ENCODE data around the gene CSKMT.
"Not testable (repeated sequence)": the region's sequence is repeated elsewhere in the genome, so short reads cannot be mapped to it uniquely, and the experiment has no call there.

CSKMT gene

DNA sequence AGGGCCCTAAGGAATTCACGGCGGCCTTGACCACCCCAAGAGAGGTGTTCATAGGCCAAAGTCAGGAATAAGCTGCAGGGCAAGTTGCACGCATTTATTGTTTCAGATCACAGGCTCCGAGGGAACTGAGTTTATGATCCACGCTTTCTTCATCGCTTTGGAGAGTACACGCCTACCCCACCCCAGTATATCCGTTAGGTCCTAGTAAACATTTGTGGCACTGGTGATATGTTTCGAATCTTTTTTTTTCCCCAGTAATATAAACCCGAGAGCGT is 19.5 kb upstream of the CSKMT start:
- Histone ChIP-seq H3K9ac (ENCODE audit: low read length in 5 of 5) (peak overlapping the region; percentile 94 to 99 (median 98)), H3K4me1 (ENCODE audit: control insufficient read depth in 5 of 5, insufficient read depth in 5 of 5, low read length in 5 of 5) (peaks cover 4 to 32% (median 26%) of the 10 kb centered on the region in 5 donors), H3K9me3 (ENCODE audit: control insufficient read depth in 5 of 5, low read length in 5 of 5) (no peaks in the 10 kb centered on the region), H3K27ac (ENCODE audit: low read depth, low read length) (peak overlapping the region; percentile 96), H3K27me3 (ENCODE audit: control insufficient read depth in 5 of 5, insufficient read depth in 4 of 5, low read length in 5 of 5) (no peaks in the 10 kb centered on the region), H3K36me3 (ENCODE audit: control insufficient read depth in 5 of 5, insufficient read depth in 5 of 5, low read length in 5 of 5) (peaks cover 0 to 43% (median 34%) of the 10 kb centered on the region in 5 donors), H3K4me3 (ENCODE audit: low read depth in 1 of 5, low read length in 5 of 5) (peak overlapping the region; percentile 87 to 95 (median 90))

DNA sequence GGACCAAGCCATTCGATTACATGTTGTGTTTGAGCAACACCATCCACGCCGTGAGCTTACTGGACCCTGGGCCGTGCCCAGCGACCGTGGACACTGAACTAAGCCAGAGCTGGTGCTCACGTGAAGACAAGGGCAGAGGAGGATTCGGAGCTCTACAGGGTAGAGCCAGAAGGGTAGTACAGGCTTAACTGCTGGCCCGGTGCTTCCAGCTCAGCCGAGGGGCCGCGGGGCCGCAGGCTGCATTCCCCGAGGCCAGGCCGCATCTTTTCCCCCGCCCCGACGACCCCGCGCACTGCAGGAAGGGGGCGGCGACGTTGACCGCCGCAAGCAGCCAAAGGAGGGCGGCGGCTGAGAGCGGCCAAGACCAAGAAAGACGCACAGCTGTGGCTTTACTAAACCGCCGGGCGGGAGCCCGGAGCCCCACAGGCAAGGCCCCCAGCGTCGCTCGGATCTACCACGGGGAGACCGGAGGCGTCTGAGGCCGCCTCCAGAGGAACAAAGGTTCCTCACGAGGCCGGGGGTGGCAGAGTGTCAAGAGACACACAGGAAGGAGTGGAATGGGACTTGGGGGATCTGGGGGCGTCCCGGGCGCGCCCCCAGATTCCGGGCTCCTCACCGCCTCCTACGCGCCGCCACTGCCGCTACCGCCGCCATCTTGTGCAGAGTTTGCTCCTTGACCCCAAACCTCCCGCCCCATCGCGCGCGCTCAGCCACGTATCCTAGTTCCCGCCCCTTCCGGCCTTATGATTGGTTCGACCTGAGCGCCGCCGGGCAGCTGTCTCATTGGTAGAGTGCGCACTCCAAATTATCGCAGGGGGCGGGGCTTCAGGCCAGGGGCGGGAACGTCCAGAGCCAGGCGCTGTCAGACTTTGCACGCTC is 18.9 kb upstream of the CSKMT start, which contains the start of gene GANAB:
Gene GANAB, minus strand, starts transcription at position 668 of the 879 bp plus-strand sequence. Its CDS starts 14 bp downstream, at position 654.
- Histone ChIP-seq H3K36me3 (ENCODE audit: control insufficient read depth in 5 of 5, insufficient read depth in 5 of 5, low read length in 5 of 5) (peaks cover 0 to 43% (median 34%) of the 10 kb centered on the region in 5 donors), H3K9me3 (ENCODE audit: control insufficient read depth in 5 of 5, low read length in 5 of 5) (no peaks in the 10 kb centered on the region), H3K9ac (ENCODE audit: low read length in 5 of 5) (peak within 1 kb of the TSS; percentile 94 to 99 (median 98)), H3K4me1 (ENCODE audit: control insufficient read depth in 5 of 5, insufficient read depth in 5 of 5, low read length in 5 of 5) (peaks cover 4 to 31% (median 23%) of the 10 kb centered on the region in 5 donors), H3K27ac (ENCODE audit: low read depth, low read length) (peak within 1 kb of the TSS; percentile 96), H3K27me3 (ENCODE audit: control insufficient read depth in 5 of 5, insufficient read depth in 4 of 5, low read length in 5 of 5) (no peaks in the 10 kb centered on the region), H3K4me3 (ENCODE audit: low read depth in 1 of 5, low read length in 5 of 5) (peak within 1 kb of the TSS; percentile 87 to 95 (median 90))

DNA sequence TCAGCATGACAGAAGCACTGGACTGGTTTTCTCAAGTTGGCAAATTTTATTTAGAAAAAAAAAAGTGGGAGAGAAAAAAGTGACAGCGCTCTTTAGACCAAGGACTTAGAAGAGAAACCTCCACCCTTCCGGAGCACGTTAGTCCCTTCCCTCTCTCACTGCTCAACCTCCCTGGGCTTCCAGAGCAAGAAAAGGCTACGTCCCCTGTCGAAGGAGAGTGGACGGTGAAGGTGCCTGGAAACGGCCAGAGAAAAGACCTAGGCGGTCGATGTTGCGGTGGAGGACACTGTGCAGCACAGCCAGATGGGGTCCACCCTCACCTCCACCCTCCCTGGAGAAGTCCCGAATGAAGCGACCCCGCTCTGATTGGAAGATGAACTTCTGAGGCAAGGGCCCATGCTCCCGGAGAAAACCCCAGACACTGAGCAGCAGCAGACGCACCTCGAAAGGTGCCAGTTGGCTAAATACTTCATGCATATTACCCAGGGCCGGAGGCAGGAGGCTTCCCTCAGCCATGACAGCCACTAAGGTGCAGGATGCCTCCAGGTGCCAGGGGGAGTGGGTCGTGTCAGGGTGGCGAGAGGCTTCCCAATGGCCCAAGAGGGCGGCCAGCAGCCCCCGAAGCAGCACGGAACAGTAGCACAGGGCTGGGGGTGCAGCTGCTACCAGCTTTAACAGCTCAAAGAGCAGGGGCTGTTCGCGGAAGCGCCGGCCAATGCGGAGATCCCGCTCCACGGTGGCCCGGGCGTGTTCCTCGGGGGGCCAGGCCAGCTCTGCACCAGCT is 18.1 kb upstream of the CSKMT start:
- peaks cover 0 to 43% (median 34%) of the 10 kb centered on the region in 5 donors for H3K36me3 ChIP-seq (ENCODE audit: control insufficient read depth in 5 of 5, insufficient read depth in 5 of 5, low read length in 5 of 5)
- peak overlapping the region in 3 of 5 donors; percentile 37 to 64 (median 48) for H3K9ac ChIP-seq (ENCODE audit: low read length in 5 of 5)
- H3K9me3 ChIP-seq (ENCODE audit: control insufficient read depth in 5 of 5, low read length in 5 of 5), result no peaks in the 10 kb centered on the region
- H3K27me3 ChIP-seq (ENCODE audit: control insufficient read depth in 5 of 5, insufficient read depth in 4 of 5, low read length in 5 of 5), result no peaks in the 10 kb centered on the region
- peaks cover 4 to 36% (median 29%) of the 10 kb centered on the region in 5 donors for H3K4me1 ChIP-seq (ENCODE audit: control insufficient read depth in 5 of 5, insufficient read depth in 5 of 5, low read length in 5 of 5)
- peak overlapping the region; percentile 96 for H3K27ac ChIP-seq (ENCODE audit: low read depth, low read length)
- peak overlapping the region in 3 of 5 donors; percentile 28 to 95 (median 53) for H3K4me3 ChIP-seq (ENCODE audit: low read depth in 1 of 5, low read length in 5 of 5)

DNA sequence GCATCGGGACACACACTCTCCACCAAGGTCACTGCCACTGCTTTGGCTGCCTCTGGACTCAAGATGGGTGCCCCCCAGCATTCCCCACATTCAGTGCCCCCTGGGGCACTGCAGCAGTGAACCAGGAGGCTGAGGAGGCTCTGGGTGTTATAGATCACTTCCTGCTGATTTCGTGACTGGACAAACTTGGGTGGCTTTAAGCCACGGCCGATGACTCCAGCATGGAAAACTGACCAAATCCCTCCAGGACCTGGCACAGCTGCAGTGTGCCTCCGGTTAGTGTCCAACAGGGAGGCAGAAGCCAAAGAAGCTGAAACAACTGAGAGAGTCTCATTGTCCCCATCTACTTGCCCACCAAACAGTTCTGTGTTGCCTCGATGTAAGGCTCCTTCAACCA is 17.5 kb upstream of the CSKMT start:
- H3K9ac ChIP-seq (ENCODE audit: low read length in 5 of 5), result peak overlapping the region in 1 of 5 donors; percentile 2
- no peaks in the 10 kb centered on the region for H3K27me3 ChIP-seq (ENCODE audit: control insufficient read depth in 5 of 5, insufficient read depth in 4 of 5, low read length in 5 of 5)
- H3K9me3 ChIP-seq (ENCODE audit: control insufficient read depth in 5 of 5, low read length in 5 of 5), result no peaks in the 10 kb centered on the region
- peaks cover 7 to 42% (median 34%) of the 10 kb centered on the region in 5 donors for H3K4me1 ChIP-seq (ENCODE audit: control insufficient read depth in 5 of 5, insufficient read depth in 5 of 5, low read length in 5 of 5)
- H3K4me3 ChIP-seq (ENCODE audit: low read depth in 1 of 5, low read length in 5 of 5), result no peak overlapping the region
- H3K27ac ChIP-seq (ENCODE audit: low read depth, low read length), result no peak overlapping the region
- H3K36me3 ChIP-seq (ENCODE audit: control insufficient read depth in 5 of 5, insufficient read depth in 5 of 5, low read length in 5 of 5), result peaks cover 0 to 41% (median 33%) of the 10 kb centered on the region in 5 donors

DNA sequence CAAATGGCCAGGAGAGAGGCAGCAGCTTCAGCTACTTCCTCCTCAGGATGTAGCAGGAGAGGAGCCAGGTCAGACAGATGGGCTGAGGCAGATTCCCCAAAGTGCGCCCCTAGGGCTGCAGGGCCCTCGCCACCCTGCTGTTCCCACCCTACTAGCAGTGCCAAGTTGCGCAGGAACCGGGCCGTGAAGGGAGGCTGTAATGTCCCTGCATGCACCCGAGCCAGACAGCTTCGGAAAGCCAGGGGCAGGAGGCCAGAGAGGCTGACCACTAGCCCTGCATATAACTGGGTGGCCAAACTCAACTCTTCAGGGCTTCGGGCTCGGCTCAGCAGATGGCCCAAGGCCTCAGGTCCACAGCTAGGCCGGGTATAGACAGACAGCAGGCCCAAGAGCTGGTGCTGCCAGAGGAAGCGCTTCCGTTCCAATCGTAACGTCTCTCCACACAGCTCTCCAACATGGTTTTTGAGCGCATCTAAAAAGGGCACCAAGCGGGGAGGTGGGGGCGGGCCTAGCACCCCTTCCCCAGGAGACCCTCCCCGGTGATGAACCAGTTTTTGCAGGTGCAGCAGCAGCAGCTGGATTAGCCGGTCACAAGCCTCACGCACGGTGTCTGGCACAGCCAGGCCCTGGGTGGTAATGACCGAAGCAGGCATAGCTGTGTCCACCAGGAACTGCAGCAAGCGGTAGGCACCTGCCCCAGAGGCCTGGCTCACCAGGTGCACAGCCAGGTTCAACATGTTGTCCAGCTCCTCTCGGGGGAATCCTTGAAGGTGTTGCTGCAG is 16.7 kb upstream of the CSKMT start:
- Histone ChIP-seq H3K9me3 (ENCODE audit: control insufficient read depth in 5 of 5, low read length in 5 of 5) (no peaks in the 10 kb centered on the region), H3K27ac (ENCODE audit: low read depth, low read length) (no peak overlapping the region), H3K9ac (ENCODE audit: low read length in 5 of 5) (no peak overlapping the region), H3K27me3 (ENCODE audit: control insufficient read depth in 5 of 5, insufficient read depth in 4 of 5, low read length in 5 of 5) (no peaks in the 10 kb centered on the region), H3K4me3 (ENCODE audit: low read depth in 1 of 5, low read length in 5 of 5) (no peak overlapping the region), H3K4me1 (ENCODE audit: control insufficient read depth in 5 of 5, insufficient read depth in 5 of 5, low read length in 5 of 5) (peaks cover 7 to 44% (median 39%) of the 10 kb centered on the region in 5 donors), H3K36me3 (ENCODE audit: control insufficient read depth in 5 of 5, insufficient read depth in 5 of 5, low read length in 5 of 5) (peaks cover 0 to 36% (median 29%) of the 10 kb centered on the region in 5 donors)

DNA sequence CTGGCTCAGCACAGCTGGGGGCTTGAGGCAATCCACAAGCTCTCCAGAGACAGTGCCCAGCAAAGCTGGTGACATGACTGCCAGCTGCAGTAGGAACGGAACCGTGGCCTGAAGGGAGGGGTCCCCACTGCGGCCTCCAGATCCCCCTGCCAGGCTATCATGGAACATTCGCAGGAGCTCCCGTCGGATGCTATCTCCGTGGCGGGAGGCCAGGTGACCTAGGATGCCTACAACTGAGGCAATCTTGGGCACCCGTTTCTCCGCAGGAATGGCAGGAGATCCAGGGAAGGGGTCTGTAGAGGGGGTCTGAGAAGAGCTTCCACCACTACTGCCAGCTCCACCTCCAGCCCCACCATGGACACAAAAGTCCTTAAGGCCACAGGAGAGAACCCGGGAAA is 16.1 kb upstream of the CSKMT start:
- Histone ChIP-seq H3K9ac (ENCODE audit: low read length in 5 of 5) (no peak overlapping the region), H3K4me3 (ENCODE audit: low read depth in 1 of 5, low read length in 5 of 5) (no peak overlapping the region), H3K27ac (ENCODE audit: low read depth, low read length) (no peak overlapping the region), H3K4me1 (ENCODE audit: control insufficient read depth in 5 of 5, insufficient read depth in 5 of 5, low read length in 5 of 5) (peaks cover 7 to 44% (median 39%) of the 10 kb centered on the region in 5 donors), H3K9me3 (ENCODE audit: control insufficient read depth in 5 of 5, low read length in 5 of 5) (no peaks in the 10 kb centered on the region), H3K27me3 (ENCODE audit: control insufficient read depth in 5 of 5, insufficient read depth in 4 of 5, low read length in 5 of 5) (no peaks in the 10 kb centered on the region), H3K36me3 (ENCODE audit: control insufficient read depth in 5 of 5, insufficient read depth in 5 of 5, low read length in 5 of 5) (peaks cover 0 to 32% (median 28%) of the 10 kb centered on the region in 5 donors)

DNA sequence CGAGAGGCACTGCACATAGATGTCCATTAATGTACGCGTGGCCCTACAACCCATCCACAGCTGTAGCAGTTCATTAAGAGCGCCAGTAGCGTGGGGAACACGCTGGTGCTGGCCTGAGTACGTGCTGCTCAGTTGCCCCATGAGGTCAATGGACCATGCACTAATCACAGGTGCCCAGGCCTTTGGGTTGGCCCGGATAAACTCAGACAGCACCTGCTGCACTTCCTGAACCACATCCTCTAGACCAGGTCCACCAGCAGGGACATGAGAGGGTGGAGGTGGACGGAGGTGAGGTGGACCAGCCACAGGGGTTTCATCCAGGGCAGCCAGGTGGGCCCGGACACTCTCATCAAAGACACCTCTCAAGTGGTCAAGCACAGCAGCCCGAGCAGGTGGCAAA is 15.6 kb upstream of the CSKMT start:
- no peaks in the 10 kb centered on the region for H3K9me3 ChIP-seq (ENCODE audit: control insufficient read depth in 5 of 5, low read length in 5 of 5)
- H3K27me3 ChIP-seq (ENCODE audit: control insufficient read depth in 5 of 5, insufficient read depth in 4 of 5, low read length in 5 of 5), result no peaks in the 10 kb centered on the region

DNA sequence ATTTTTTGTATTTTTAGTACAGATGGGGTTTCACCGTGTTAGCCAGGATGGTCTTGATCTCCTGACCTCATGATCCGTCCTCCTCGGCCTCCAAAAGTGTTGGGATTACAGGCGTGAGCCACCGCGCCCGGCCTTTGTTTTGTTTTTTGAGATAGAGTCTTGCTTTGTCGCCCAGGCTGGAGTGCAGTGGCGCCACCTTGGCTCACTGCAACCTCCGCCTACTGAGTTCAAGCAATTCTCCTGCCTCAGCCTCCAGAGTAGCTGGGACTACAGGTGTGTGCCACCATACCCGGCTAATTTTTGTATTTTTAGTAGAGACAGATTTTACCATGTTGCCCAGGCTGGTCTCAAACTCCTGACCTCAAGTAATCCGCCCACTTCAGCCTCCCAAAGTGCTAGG is 14.8 kb upstream of the CSKMT start:
- H3K27ac ChIP-seq (ENCODE audit: low read depth, low read length); H3K9ac ChIP-seq (ENCODE audit: low read length in 5 of 5); H3K4me3 ChIP-seq (ENCODE audit: low read depth in 1 of 5, low read length in 5 of 5); H3K27me3 ChIP-seq (ENCODE audit: control insufficient read depth in 5 of 5, insufficient read depth in 4 of 5, low read length in 5 of 5); H3K9me3 ChIP-seq (ENCODE audit: control insufficient read depth in 5 of 5, low read length in 5 of 5): not testable (repeated sequence)
- Histone ChIP-seq H3K4me1 (ENCODE audit: control insufficient read depth in 5 of 5, insufficient read depth in 5 of 5, low read length in 5 of 5) (peaks cover 6 to 33% (median 31%) of the 10 kb centered on the region in 5 donors), H3K36me3 (ENCODE audit: control insufficient read depth in 5 of 5, insufficient read depth in 5 of 5, low read length in 5 of 5) (peaks cover 0 to 26% (median 24%) of the 10 kb centered on the region in 5 donors)

More for the DNA sequence above, 15.6 kb upstream of the CSKMT start:
- Histone ChIP-seq H3K27ac (ENCODE audit: low read depth, low read length) (no peak overlapping the region), H3K9ac (ENCODE audit: low read length in 5 of 5) (no peak overlapping the region), H3K36me3 (ENCODE audit: control insufficient read depth in 5 of 5, insufficient read depth in 5 of 5, low read length in 5 of 5) (peaks cover 0 to 27% (median 24%) of the 10 kb centered on the region in 5 donors), H3K4me3 (ENCODE audit: low read depth in 1 of 5, low read length in 5 of 5) (no peak overlapping the region), H3K4me1 (ENCODE audit: control insufficient read depth in 5 of 5, insufficient read depth in 5 of 5, low read length in 5 of 5) (peaks cover 7 to 39% (median 39%) of the 10 kb centered on the region in 5 donors)

DNA sequence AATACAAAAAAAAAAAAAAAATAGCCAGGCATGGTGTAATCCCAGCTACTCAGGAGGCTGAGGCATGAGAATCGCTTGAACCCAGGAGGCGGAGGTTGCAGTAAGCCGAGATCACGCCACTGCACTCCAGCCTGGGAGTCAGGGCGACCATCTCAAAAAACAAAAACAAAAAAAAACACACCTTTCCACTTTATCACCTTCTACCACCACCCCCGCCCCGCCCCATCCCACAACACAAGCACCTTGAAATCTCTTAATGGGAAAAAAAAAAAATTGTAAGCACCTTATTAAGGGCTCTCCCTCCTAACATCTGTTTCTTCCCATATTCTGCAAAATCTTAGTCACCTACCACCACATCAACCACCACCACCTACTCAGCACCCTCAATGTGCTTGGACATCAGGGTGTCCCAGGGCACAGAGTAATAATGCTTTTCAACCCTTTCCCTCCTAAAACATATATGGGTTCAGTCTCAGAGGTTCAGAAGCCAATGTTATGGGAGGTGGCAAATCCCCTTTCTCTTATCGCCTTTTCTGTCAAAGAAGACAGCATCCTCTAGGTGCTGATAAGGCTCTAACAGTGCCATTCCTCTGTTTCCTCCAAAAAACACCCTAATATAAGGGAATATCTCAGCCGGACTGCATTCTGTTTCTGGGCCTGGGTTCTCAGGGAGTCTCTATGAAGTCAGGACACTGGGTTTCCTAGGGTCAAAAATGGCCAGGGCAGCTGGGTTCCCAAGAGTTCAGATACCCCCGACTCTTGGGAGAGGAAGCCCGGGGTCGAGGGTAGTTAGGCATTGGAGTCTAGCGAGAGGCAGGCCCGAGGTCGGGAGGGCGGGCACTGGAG is 12.7 kb upstream of the CSKMT start:
- Histone ChIP-seq H3K36me3 (ENCODE audit: control insufficient read depth in 5 of 5, insufficient read depth in 5 of 5, low read length in 5 of 5) (peaks cover 0 to 26% (median 24%) of the 10 kb centered on the region in 5 donors), H3K4me1 (ENCODE audit: control insufficient read depth in 5 of 5, insufficient read depth in 5 of 5, low read length in 5 of 5) (peaks cover 4 to 18% (median 16%) of the 10 kb centered on the region in 5 donors), H3K4me3 (ENCODE audit: low read depth in 1 of 5, low read length in 5 of 5) (peak overlapping the region; percentile 85 to 88 (median 86)), H3K9me3 (ENCODE audit: control insufficient read depth in 5 of 5, low read length in 5 of 5) (no peaks in the 10 kb centered on the region), H3K27me3 (ENCODE audit: control insufficient read depth in 5 of 5, insufficient read depth in 4 of 5, low read length in 5 of 5) (no peaks in the 10 kb centered on the region), H3K27ac (ENCODE audit: low read depth, low read length) (peak overlapping the region; percentile 93), H3K9ac (ENCODE audit: low read length in 5 of 5) (peak overlapping the region; percentile 95 to 99 (median 97))
